Caki2 (cell line): ENCODE data around the gene PTPRZ1. TPM values are rescaled to one million over a fixed set of nuclear protein-coding genes. Genes with fewer than 3 reads are reported as not detected.

Experiments
- DNase-seq: peaks from one replicate; pipeline ENCODE4 v3.0.0-alpha.2; 2015; ENCODE audit warnings: low read depth
- in situ Hi-C: cut with HindIII; loops from 2 replicates; pipeline ENCODE4 v1.10.0; 2016; ENCODE audit warnings: low sequenced_read_pairs, low pct_unique_long_range_greater_than_20kb, mixed read lengths
- total RNA-seq: library from RNA; depleted of rRNA; stranded (reverse); fragments of >200 nt; shearing (Covaris generic); gene quantifications from 2 replicates; pipeline ENCODE4 v1.2.3, GENCODE V29; 2014; ENCODE audit warnings: low replicate concordance

Gene PTPRZ1
- total RNA-seq, 1 experiment from 2014 or later: not detected

DNA sequence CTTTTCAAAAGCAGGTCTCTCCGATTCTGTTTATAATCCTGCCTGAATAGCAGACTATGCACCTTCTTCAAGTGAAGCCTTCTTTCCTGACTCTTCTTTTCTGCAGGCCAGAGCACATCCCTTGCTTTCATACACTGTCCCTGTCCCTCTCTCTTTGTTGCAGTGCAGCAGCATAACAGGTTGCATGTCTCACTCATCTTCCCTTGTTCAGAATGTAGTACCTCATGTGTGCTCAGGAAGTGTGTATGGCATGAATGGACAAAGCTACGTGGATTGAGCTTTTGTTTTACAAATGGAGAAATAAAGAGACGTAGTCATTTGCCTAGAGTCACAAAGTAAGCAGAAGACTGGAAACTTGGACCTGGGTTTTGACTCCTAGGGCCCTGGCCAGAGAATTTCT is 68.0 kb downstream of the PTPRZ1 start:
- DNase-seq: no peak
- in situ Hi-C loops: no loop called here

DNA sequence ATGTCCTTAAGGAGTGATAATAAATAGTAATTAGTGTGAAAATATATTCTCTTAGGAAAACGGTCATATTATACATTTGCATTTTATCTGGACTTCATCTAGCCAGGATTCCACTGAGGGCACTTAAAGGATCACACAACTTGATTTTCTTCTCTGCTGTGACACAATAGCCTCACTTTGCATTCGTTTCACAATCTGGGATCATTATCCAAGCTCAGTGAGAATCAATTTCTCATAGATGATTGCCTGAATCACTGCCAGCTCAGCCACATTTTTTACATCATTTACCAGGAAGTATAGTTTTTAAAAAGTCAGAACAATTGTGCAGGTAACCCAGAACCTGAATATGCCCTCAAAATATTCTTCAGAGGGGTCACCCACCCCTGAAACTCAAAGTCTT is 68.9 kb downstream of the PTPRZ1 start:
- in situ Hi-C loops: no loop called here
- DNase-seq: no peak

DNA sequence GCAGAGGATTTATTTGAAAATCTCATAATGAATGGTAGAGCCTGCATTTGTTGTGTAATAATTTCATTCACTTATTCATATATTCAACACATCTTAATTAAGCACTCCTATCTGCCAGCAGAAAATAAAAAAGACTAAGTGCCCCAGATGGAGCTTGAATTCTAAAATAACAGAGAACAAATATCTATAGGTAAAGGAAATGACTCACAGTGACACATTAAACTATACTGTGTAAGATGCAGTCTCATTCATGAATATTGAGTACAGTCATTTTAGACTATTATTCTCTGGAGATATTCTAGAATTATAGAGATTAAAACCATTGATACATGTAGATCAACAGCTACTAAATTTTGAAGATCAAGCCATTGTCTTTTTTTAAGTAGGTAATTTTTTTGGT is 72.1 kb downstream of the PTPRZ1 start:
- no peak for DNase-seq
- in situ Hi-C loops: no loop called here

DNA sequence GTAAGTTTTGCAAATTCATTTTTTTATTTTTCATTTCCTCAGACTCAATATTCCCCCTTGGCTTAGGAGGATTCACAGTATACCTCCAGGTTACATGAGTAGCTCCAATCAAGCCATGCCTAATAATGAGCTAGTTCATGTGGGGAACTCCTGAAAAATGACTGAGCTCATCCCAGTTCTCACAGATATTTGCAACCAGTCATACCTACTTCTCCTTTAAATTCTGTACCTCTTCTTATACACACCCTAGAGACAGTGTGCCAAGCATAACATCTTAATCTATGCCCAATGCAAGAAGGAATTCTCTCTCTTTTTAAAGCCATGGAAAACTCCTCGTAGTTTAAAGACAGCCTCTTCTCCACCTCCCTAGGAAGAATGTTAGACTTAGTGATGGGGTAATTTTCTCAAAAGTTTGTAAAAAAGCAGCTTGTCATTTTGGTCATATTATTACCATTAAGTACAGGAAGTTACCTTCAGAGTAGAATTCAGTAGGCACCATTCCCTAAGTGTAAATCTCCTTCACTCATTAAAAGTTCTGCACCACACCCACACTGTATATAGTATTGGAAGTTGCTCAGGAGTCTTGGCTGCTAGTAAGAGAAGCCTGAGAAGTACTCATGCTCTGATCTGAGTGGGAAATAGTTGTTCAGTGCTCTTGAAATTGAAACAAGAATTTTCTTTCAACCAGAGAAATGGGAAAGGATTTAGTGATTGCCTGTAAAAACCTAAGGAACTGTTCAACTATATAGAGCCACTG is 72.7 kb downstream of the PTPRZ1 start:
- no peak for DNase-seq
- in situ Hi-C loops: no loop called here

- no peak for DNase-seq
- in situ Hi-C loops: no loop called here
Observed at GRCh38 chr7:121953164-121953563, 80.2 kb downstream of the PTPRZ1 start.

GRCh38 chr7:121953601-121954000 is 80.6 kb downstream of the PTPRZ1 start:
- no peak for DNase-seq

GRCh38 chr7:121954803-121955202 is 81.8 kb downstream of the PTPRZ1 start:
- in situ Hi-C loops: no loop called here

More at GRCh38 chr7:121953601-121954000, 80.6 kb downstream of the PTPRZ1 start:
- in situ Hi-C loops: no loop called here

GRCh38 chr7:121957626-121958025 is 84.7 kb downstream of the PTPRZ1 start:
- DNase-seq: no peak
- in situ Hi-C loops: no loop called here

More at GRCh38 chr7:121954803-121955202, 81.8 kb downstream of the PTPRZ1 start:
- no peak for DNase-seq

DNA sequence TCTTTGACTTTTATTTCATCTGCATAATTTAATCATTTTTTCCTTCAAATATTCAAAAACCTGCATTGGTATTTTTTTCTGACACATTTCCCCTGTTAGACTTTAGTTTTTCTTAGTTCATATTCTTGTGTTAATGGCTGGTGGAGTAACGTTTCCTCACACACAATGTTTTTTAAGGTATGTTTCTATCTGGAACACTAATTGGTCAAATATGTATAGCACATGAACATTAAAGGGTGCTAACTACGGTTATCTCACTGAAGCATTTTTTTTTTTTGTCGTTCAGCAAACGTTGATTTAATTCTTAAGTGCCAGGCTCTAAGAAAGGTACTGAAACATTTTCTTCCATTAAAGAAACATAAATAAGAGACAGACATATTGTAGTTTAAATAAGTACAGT is 87.7 kb downstream of the PTPRZ1 start:
- in situ Hi-C loops: no loop called here
- no peak for DNase-seq

- in situ Hi-C loops: no loop called here
- DNase-seq: no peak
Observed at GRCh38 chr7:121961089-121961867, 88.3 kb downstream of the PTPRZ1 start.

GRCh38 chr7:121966276-121966934 is 93.4 kb downstream of the PTPRZ1 start:
- in situ Hi-C loops: no loop called here
- DNase-seq: no peak

DNA sequence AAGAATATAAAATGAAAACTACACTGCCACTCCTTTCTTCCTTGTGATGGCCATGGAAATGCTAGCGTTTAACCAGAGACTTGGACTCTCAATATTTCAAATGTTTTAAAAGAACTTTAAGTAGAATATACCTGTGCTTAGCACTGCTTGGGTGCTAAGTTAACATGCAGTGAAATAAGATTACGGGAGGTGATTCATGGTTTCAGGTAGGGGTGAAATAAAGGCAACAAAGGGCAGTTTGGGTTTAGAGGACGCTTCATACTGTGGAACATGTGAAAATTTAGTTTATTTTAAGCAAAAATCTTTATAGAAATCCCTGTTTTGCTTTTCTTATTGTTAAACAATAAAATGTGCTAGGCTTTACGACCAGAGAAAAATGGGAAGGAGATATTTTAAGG is 94.0 kb downstream of the PTPRZ1 start:
- in situ Hi-C loops: no loop called here
- DNase-seq: no peak

GRCh38 chr7:121985476-121986030 is 112.6 kb downstream of the PTPRZ1 start:
- no peak for DNase-seq
- in situ Hi-C loops: no loop called here

DNA sequence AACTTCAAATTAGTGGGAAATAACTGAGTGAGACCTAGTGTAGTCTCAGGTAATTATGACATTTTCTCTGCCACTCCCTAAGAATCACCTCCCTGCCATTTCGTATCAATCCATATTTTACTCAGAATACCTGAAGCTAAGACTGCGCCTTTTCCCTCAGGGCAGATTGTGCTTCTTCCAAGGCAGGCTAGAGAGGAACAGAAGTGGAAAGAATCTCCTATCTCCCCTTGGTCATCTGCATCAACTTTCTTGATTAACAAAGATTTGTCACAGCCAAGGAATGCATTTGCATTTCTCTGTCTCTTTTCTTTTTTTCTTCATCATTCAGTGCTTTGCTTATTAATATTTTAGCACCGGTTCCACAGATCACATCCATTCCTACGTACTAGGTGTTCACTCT is 119.1 kb downstream of the PTPRZ1 start:
- in situ Hi-C loops: no loop called here
- no peak for DNase-seq

- in situ Hi-C loops: no loop called here
- peak; percentile 32 for DNase-seq
Observed at GRCh38 chr7:121994625-121995410, 121.9 kb downstream of the PTPRZ1 start.

GRCh38 chr7:122006687-122007086 is 133.7 kb downstream of the PTPRZ1 start:
- peak; percentile 2 for DNase-seq
- in situ Hi-C loops: no loop called here

DNA sequence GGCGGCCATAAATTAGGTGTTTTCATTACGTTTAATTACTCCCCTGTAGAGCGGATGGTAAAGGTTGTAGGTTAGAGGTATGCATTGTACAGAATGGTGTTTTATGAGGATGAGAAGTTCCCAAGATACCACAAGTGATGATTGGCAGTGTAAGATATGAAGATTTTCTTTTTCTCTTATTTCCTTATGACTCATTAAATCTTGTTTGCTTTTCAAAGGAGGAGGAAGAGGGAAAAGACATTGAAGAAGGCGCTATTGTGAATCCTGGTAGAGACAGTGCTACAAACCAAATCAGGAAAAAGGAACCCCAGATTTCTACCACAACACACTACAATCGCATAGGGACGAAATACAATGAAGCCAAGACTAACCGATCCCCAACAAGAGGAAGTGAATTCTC is 137.2 kb downstream of the PTPRZ1 start:
- in situ Hi-C loops: no loop called here
- no peak for DNase-seq

DNA sequence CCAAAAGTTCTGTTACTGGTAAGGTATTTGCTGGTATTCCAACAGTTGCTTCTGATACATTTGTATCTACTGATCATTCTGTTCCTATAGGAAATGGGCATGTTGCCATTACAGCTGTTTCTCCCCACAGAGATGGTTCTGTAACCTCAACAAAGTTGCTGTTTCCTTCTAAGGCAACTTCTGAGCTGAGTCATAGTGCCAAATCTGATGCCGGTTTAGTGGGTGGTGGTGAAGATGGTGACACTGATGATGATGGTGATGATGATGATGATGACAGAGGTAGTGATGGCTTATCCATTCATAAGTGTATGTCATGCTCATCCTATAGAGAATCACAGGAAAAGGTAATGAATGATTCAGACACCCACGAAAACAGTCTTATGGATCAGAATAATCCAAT is 140.1 kb downstream of the PTPRZ1 start:
- no peak for DNase-seq
- in situ Hi-C loops: no loop called here
